Right cardiac atrium (tissue), 5 donors: ENCODE data around the gene LHPP. TPM values are rescaled to one million over a fixed set of nuclear protein-coding genes. Genes with fewer than 3 reads are reported as not detected.
A peak's percentile ranks its signal among the peaks of the same experiment; 100 is the strongest.

ENCODE experiments used
- ATAC-seq, 2 donors: fragments of 200-7000 bp; cut with Tn5 transposase; one replicate each; pipeline versions ENCODE4 v1.8.0 to v1.9.1; 2020; ENCODE audit warnings: moderate library complexity in 2 of 2, mild to moderate bottlenecking in 1 of 2
- DNase-seq, 3 donors: peaks; one replicate each; pipeline ENCODE4 v3.0.0-alpha.2; 2020
- H3K27ac ChIP-seq: one replicate; pipeline ENCODE4 v1.5.1; 2013; ENCODE audit warnings: mild to moderate bottlenecking, low read length, control low read depth, moderate library complexity
- H3K27me3 ChIP-seq: one replicate; pipeline ENCODE4 v1.6.1; 2013; ENCODE audit not compliant: control insufficient read depth, insufficient read depth
- H3K4me1 ChIP-seq: one replicate; pipeline ENCODE4 v1.6.1; 2013; ENCODE audit warnings: low read length; ENCODE audit not compliant: control insufficient read depth, insufficient read depth
- H3K4me3 ChIP-seq: one replicate; pipeline ENCODE4 v1.5.1; 2013; ENCODE audit warnings: low read length, control low read depth
- H3K9me3 ChIP-seq: one replicate; pipeline ENCODE4 v1.6.1; 2013; ENCODE audit warnings: low read length; ENCODE audit not compliant: control insufficient read depth
- WGBS: extraction: QIAGEN DNeasy Blood & Tissue Kit; methylation state at CpG from one replicate; pipeline ENCODE4 v1.1.7; 2013; 5-methylcytosine and 5-hydroxymethylcytosine counted together
- intact Hi-C, 4 donors: fragments of 100-400 bp; cut with DNase I; formaldehyde crosslinking; loops; one replicate each; pipeline versions ENCODE4 v1.11.0 to v1.14.0; 2022 to 2023
- polyA plus RNA-seq: library from polyadenylated mRNA; stranded (reverse); fragments of 200-250 nt; gene quantifications from one replicate; pipeline ENCODE4 v1.2.3, GENCODE V29; 2013
- total RNA-seq, 4 donors: library from RNA; stranded (reverse); fragmentation: NEBNext Ultra II Directional; extraction: Animal tissue kit (Norgen Biotek cat#: 25700); gene quantifications; one replicate each; pipeline ENCODE4 v1.2.1, GENCODE V29; 2021
- donor health status: healthy with polysubstance abuse.
- donor health status: DM: no; HTN: yes; CAD: no.
- donor health status: DM: no; HTN: no; CAD: no.
- donor health status: DM: no; HTN: yes; CAD: no; lungs with severe emphysema.
- donor health status: DM: yes; HTN: yes; CAD: no.

LHPP gene
- total and polyA plus RNA-seq, 5 donors, result 17.8 to 24.9 (median 18.6) TPM

DNA sequence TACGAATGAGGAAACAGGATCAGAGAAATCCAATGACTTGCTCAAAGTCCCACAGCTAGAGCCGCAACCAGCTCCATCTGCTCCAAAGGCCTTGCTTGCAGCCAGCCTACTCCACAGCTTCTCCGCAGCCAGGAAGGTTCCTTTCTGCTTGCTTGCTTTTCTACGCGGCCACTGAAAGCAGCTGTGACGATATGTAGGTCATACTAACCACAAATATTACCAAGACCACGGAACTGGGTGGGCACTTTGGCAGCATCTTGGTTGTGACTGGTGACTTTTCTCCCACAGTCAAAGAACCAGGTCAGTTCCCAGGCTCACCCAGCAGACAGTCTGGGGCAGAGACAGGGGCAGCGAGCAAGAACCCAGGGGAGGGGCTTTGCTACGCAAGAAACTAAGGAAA is 196.2 kb downstream of the LHPP start:
- Histone ChIP-seq H3K4me3 (no peak overlapping the region), H3K27ac (no peak overlapping the region), H3K9me3 (no peaks in the 10 kb centered on the region), H3K4me1 (peaks cover 31% of the 10 kb centered on the region), H3K27me3 (no peaks in the 10 kb centered on the region)
- DNase-seq, result peak; percentile 10 to 50 (median 41)
- no peak for ATAC-seq
- 70% methylated on average over 9 of the region's 9 CpGs for WGBS
- intact Hi-C loops, result no loop called here

DNA sequence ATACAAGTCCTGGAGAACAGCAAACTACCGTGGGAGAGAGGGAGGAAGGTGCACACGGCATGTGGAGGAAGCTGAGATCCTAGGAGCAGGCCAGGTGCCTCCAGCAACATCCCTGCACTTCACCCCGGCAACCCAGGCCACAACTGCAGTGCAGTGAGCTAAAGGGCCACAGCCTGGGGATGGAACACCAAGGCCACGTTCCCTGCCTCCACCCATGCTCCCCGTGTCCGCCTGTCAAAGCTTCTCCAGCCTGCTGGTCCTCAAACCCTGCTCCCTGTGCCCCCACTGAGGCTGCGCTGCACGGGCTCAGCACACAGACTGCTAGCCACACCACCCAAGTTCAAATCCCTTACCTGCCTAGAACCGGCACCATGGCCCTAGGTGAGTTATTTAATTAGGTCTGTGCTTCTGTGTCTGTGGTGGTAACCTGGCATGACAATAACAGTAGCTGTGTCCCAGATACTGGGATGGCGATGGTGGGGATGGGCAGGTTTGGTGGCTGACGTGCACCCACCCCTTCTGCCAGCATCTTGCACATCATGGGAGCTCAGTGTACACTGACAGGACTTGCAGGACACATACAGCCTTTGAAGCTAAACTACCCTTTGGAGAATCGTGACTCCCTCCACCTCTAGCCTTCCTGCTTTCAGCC is 197.1 kb downstream of the LHPP start:
- intact Hi-C loops, result no loop called here
- Histone ChIP-seq H3K4me3 (no peak overlapping the region), H3K27me3 (no peaks in the 10 kb centered on the region), H3K9me3 (no peaks in the 10 kb centered on the region), H3K27ac (no peak overlapping the region), H3K4me1 (peaks cover 27% of the 10 kb centered on the region)
- WGBS, result 93% methylated on average over 12 of the region's 12 CpGs
- no peak for ATAC-seq
- DNase-seq, result peak in 2 of 3 donors; percentile 28 to 38

DNA sequence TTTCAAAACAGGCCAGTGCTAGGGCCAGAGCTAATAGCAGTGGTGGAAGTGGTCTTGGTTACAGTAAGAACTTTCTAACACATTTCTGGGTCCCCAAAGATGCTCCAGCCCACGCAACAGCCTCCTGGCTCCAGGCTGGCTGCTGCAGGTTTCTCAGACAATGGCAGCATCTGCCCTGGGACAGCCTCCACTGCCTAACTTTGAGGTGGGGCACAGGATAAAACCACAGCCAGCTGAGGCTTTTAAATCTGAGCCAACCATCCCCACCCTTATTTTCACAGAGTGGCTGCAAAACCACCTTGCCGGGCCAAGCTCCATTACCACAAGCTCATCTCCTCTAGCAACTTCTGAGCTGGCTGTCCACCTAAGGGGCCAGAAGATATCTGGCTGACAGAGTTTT is 197.8 kb downstream of the LHPP start:
- H3K27ac ChIP-seq, result no peak overlapping the region
- 56% methylated on average over 2 of the region's 2 CpGs for WGBS

GRCh38 chr10:124660404-124661125 is 198.9 kb downstream of the LHPP start:
- no peak for ATAC-seq
- intact Hi-C loops, result no loop called here
- peak in 2 of 3 donors; percentile 6 to 35 for DNase-seq
- Histone ChIP-seq H3K4me3 (no peak overlapping the region), H3K27ac (no peak overlapping the region), H3K4me1 (peaks cover 16% of the 10 kb centered on the region), H3K27me3 (no peaks in the 10 kb centered on the region), H3K9me3 (no peaks in the 10 kb centered on the region)
- 81% methylated on average over 12 of the region's 12 CpGs for WGBS

More for the DNA sequence above, 197.8 kb downstream of the LHPP start:
- no peak overlapping the region for H3K4me3 ChIP-seq
- peaks cover 21% of the 10 kb centered on the region for H3K4me1 ChIP-seq
- H3K9me3 ChIP-seq, result no peaks in the 10 kb centered on the region
- ATAC-seq (no peak), DNase-seq (peak in 2 of 3 donors; percentile 19 to 24)
- no peaks in the 10 kb centered on the region for H3K27me3 ChIP-seq
- intact Hi-C loops, result no loop called here

DNA sequence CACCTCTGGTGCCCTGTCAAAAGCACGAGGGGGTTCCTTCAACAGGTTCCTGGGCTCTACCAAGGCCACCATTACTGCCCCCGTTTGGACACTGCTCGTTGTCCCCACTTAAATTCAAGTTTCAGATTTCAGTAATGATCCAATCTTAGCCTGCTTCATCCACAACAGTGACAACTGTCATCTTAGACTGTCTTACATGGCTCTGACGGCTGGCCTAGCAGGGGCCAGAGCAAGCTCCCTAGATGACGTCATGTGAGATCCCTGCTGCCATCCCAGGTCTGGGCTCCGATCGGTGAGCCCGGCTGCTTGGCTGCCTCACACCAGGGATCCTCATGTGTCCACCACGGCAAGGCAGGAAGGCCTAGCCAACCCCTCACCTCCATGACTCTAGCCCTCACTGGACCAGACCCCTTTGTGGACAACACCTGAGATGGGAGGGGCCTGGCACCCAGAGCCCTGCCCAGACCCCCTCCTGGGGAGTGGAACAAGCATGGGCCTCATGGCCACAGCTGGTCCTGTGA is 200.1 kb downstream of the LHPP start:
- intact Hi-C loops, result no loop called here
- Histone ChIP-seq H3K4me3 (no peak overlapping the region), H3K4me1 (peaks cover 24% of the 10 kb centered on the region), H3K27ac (no peak overlapping the region), H3K27me3 (no peaks in the 10 kb centered on the region), H3K9me3 (no peaks in the 10 kb centered on the region)
- 78% methylated on average over 9 of the region's 9 CpGs for WGBS
- no peak for ATAC-seq
- DNase-seq, result peak in 2 of 3 donors; percentile 25 to 43

DNA sequence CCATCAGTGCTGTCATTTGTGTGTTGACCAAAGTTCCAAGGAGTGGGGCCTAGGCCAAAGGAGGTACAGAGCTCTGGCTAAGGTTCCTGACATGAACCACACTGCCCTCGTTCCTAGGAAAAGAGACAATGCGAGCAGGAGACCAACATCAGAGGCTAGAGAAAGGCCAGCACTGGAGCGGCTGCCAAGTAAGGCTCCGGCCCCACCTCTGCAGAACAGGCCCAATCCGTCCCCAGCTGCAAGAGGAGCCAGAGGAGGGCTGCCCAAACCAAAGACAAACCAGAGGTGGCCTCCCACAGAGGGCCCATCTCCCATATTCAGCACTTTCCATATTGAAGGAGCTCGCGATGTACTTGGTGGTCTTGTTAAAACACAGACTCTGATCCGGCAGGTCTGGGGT is 201.6 kb downstream of the LHPP start:
- Histone ChIP-seq H3K27me3 (no peaks in the 10 kb centered on the region), H3K4me3 (no peak overlapping the region), H3K27ac (no peak overlapping the region), H3K9me3 (no peaks in the 10 kb centered on the region), H3K4me1 (peaks cover 28% of the 10 kb centered on the region)
- ATAC-seq, result no peak
- peak in 2 of 3 donors; percentile 19 to 40 for DNase-seq
- 75% methylated on average over 8 of the region's 8 CpGs for WGBS
- intact Hi-C loops, result no loop called here

Other genes with a start within 250 kb of the LHPP start
- 10 to 100 TPM; 40.0 to 47.8 (median 43.7) TPM for gene OAT, start 42.9 kb upstream of the LHPP start, total RNA-seq
- 34.7 TPM for gene OAT, start 42.9 kb upstream of the LHPP start, polyA plus RNA-seq
- not detected for gene NKX1-2, start 11.8 kb upstream of the LHPP start, total RNA-seq
- gene NKX1-2, start 11.8 kb upstream of the LHPP start, polyA plus RNA-seq, result not detected